Smooth muscle cell (in vitro differentiated cells): ENCODE results near the gene ELP2. TPM values are rescaled to one million over a fixed set of nuclear protein-coding genes. Genes with fewer than 3 reads are reported as not detected.
A peak's percentile ranks its signal among the peaks of the same experiment; 100 is the strongest.

Source experiments
- DNase-seq: peaks from one replicate; lab custom pipeline; 2025; ENCODE audit not compliant: unreplicated experiment; lab: John Stamatoyannopoulos, UW
- H2AFZ ChIP-seq: fragments of 200-600 bp; sonication (generic); 2 replicates; pipeline ENCODE4 v1.6.0; 2016; ENCODE audit warnings: antibody characterized with exemption, low read depth, mild to moderate bottlenecking
- H3F3A ChIP-seq: fragments of 200-600 bp; sonication (generic); 2 replicates; pipeline ENCODE4 v1.6.0; 2017; ENCODE audit warnings: antibody characterized with exemption, low read depth
- H3K27ac ChIP-seq: fragments of 200-600 bp; sonication (generic); 2 replicates; pipeline ENCODE4 v1.5.1; 2016; ENCODE audit warnings: low read depth, mild to moderate bottlenecking
- H3K27me3 ChIP-seq: fragments of 200-600 bp; sonication (generic); 2 replicates; pipeline ENCODE4 v1.6.1; 2016; ENCODE audit warnings: low read depth, mild to moderate bottlenecking
- H3K36me3 ChIP-seq: fragments of 200-600 bp; sonication (generic); 2 replicates; pipeline ENCODE4 v1.5.1; 2016; ENCODE audit warnings: low read depth
- H3K4me1 ChIP-seq: fragments of 200-600 bp; sonication (generic); 2 replicates; pipeline ENCODE4 v1.5.1; 2016; ENCODE audit warnings: low read depth
- H3K4me2 ChIP-seq: fragments of 200-600 bp; sonication (generic); 2 replicates; pipeline ENCODE4 v1.6.0; 2016; ENCODE audit warnings: mild to moderate bottlenecking
- H3K4me3 ChIP-seq: fragments of 200-600 bp; sonication (generic); 2 replicates; pipeline ENCODE4 v1.5.1; 2016; ENCODE audit warnings: mild to moderate bottlenecking
- H3K79me2 ChIP-seq: fragments of 200-600 bp; sonication (generic); 2 replicates; pipeline ENCODE4 v1.6.0; 2016; ENCODE audit warnings: low read depth, mild to moderate bottlenecking
- H3K9ac ChIP-seq: fragments of 200-600 bp; sonication (generic); 2 replicates; pipeline ENCODE4 v1.6.0; 2016; ENCODE audit warnings: low read depth
- H3K9me3 ChIP-seq: fragments of 200-600 bp; sonication (generic); replicated peaks from 2 replicates; pipeline ENCODE4 v1.5.1; 2016; ENCODE audit warnings: low read depth
- H4K20me1 ChIP-seq: fragments of 200-600 bp; sonication (generic); 2 replicates; pipeline ENCODE4 v1.6.0; 2016; ENCODE audit warnings: low read depth
- WGBS: methylation state at CpG from one replicate; pipeline ENCODE4 v1.1.7; 2016; ENCODE audit warnings: low lambda C conversion rate; 5-methylcytosine and 5-hydroxymethylcytosine counted together
- polyA plus RNA-seq: library from polyadenylated mRNA; unstranded; fragments of >200 nt; fragmentation: Nextera tagmentation; extraction: Ambion mirVana; gene quantifications from 2 replicates; pipeline ENCODE4 v1.2.1, GENCODE V29; 2016
- total RNA-seq: library from RNA; depleted of rRNA; stranded (reverse); fragments of >200 nt; gene quantifications from 2 replicates; pipeline ENCODE4 v1.2.3, GENCODE V29; 2014
- TF ChIP-seq, protein P1 (sequence below): fragments of 200-600 bp; sonication (generic); IDR thresholded peaks from 2 replicates; pipeline ENCODE4 v1.5.1; 2017; ENCODE audit warnings: borderline replicate concordance, mild to moderate bottlenecking, antibody characterized with exemption; ENCODE audit not compliant: insufficient read depth, poor library complexity, severe bottlenecking

The ELP2 gene
- total and polyA plus RNA-seq, 2 experiments from 2014 or later, result 69.3 to 90.1 TPM

DNA sequence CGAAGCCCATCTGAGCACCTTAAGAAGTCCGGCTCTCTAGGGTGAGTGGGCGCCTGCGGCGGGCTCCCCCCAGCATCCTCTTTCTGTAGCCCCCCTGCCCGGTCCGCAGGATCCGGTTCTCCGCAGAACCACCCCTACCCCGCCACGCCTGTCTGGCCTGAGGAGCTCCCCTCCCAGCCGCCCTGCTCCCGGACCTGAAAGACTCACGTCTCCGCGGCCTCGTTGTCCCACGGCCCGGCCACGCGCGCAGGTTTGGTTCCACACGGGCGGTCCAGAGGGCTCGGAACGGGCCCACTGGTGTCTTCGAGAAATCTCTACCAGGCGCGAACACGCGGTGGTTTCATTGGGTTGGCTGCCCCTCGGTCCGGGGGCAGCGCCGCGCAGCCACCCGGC, 796 bp upstream of the ELP2 start:
- Histone ChIP-seq H3K4me3 (peak overlapping the region; percentile 89), H3K36me3 (peaks cover 8% of the 10 kb centered on the region), H4K20me1 (peaks cover 58% of the 10 kb centered on the region), H3K9ac (peak overlapping the region; percentile 66), H3K4me1 (peaks cover 16% of the 10 kb centered on the region), H3K9me3 (no peaks in the 10 kb centered on the region), H2AFZ (peak overlapping the region; percentile 99), H3F3A (no peaks in the 10 kb centered on the region), H3K27ac (peak overlapping the region; percentile 19), H3K4me2 (peak overlapping the region; percentile 91), H3K27me3 (no peaks in the 10 kb centered on the region), H3K79me2 (peaks cover 61% of the 10 kb centered on the region)
- no peak for DNase-seq
- TF ChIP-seq, protein P1, sequence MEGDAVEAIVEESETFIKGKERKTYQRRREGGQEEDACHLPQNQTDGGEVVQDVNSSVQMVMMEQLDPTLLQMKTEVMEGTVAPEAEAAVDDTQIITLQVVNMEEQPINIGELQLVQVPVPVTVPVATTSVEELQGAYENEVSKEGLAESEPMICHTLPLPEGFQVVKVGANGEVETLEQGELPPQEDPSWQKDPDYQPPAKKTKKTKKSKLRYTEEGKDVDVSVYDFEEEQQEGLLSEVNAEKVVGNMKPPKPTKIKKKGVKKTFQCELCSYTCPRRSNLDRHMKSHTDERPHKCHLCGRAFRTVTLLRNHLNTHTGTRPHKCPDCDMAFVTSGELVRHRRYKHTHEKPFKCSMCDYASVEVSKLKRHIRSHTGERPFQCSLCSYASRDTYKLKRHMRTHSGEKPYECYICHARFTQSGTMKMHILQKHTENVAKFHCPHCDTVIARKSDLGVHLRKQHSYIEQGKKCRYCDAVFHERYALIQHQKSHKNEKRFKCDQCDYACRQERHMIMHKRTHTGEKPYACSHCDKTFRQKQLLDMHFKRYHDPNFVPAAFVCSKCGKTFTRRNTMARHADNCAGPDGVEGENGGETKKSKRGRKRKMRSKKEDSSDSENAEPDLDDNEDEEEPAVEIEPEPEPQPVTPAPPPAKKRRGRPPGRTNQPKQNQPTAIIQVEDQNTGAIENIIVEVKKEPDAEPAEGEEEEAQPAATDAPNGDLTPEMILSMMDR, result no peak
- WGBS, result under 1% methylated on average over 37 of the region's 37 CpGs

DNA sequence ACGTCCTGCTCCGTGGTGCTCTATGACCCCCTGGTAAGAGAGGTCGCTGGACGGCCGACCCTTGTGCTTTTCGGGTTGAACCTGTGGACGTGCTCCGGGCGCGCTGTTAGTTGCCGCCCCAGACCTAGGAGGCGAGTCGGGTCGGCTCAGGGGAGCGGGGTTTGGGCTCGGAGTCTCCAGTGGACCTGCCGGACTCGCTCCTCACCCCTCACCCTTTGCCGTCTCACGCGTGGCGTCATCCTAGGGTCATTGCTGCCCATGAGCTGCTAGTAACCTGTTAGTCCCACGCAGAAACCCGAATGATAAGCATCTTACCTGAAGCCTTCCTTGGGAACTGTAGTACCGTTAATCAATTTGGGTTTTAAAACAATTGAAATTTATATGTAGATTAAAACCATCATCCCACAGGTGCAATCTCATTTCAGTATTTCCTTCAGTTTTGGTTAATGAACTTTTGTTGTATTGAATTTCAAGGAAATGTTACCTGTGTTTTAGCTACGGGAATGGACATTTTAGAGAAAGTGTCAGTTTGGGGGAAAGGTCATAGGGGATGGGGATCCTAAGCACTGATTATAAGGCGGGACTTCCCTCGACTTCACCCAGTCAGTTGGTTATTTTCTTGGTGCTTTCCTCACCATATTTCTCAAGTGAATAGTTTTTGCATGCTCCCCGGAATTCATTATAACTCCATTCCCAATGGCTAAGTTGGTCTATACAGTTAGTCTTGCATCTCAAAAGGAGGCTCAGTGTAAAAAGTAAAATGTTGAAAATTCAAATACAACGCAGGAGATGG, 536 bp downstream of the ELP2 start:
- peak overlapping the region; percentile 89 for H3K4me3 ChIP-seq
- no peaks in the 10 kb centered on the region for H3K9me3 ChIP-seq
- H3K27me3 ChIP-seq, result no peaks in the 10 kb centered on the region
- peak overlapping the region; percentile 99 for H3K9ac ChIP-seq
- H3K4me2 ChIP-seq, result peak overlapping the region; percentile 91
- peaks cover 16% of the 10 kb centered on the region for H3K4me1 ChIP-seq
- peaks cover 66% of the 10 kb centered on the region for H4K20me1 ChIP-seq
- H3K36me3 ChIP-seq, result no peaks in the 10 kb centered on the region
- no peaks in the 10 kb centered on the region for H3F3A ChIP-seq
- no peak for DNase-seq
- TF ChIP-seq, protein P1, result no peak
- peaks cover 72% of the 10 kb centered on the region for H3K79me2 ChIP-seq
- WGBS, result 4% methylated on average over 30 of the region's 30 CpGs
- H3K27ac ChIP-seq, result peak overlapping the region; percentile 100
- H2AFZ ChIP-seq, result peak overlapping the region; percentile 99

DNA sequence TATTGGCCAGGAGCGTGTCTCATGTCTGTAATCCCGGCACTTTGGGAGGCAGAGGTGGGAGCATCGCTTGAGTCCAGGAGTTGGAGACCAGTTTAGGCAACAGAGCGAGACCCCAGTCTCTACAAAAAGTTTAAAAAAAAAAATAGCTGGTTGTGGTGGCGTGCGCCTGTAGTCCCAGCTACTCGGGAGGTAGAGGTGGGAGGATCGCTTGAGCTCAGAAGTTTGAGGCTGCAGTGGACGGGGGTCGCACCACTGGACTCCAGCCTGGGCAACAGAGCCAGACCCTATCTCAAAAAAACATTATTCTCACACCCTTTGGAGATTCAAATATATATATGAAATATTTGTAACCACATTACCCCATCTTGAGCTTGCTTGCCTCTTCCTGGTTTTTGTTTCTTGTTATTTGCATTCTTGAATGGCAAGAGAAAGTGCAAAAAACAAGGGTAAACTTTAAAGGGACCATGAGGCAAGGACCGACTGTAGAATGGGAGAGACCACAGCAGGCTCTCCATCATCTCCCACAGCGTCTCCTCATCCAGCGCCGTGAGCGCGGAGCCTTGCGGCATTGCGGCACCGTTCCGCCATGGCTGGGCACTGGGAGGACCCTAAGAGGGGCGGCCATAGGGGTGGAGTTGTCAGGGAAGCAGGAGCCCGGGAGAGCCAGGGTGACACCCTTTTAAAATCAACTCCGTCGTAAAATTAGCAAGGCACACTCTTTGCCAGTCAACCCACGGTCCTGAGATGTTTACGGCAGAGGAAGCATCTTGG, 1.4 kb downstream of the ELP2 start:
- 81% methylated on average over 26 of the region's 26 CpGs for WGBS
- TF ChIP-seq, protein P1, result no peak
- DNase-seq, result no peak
- Histone ChIP-seq H3K27me3 (no peaks in the 10 kb centered on the region), H3K9me3 (no peaks in the 10 kb centered on the region), H3K27ac (no peak overlapping the region), H3K4me1 (peaks cover 16% of the 10 kb centered on the region), H2AFZ (no peak overlapping the region), H3K4me3 (peak overlapping the region; percentile 89), H3K79me2 (peaks cover 80% of the 10 kb centered on the region), H3K4me2 (peak overlapping the region; percentile 91), H3F3A (no peaks in the 10 kb centered on the region), H3K36me3 (no peaks in the 10 kb centered on the region), H3K9ac (no peak overlapping the region), H4K20me1 (peaks cover 72% of the 10 kb centered on the region)
